HG03103 (cell line): Measurements from ENCODE around the gene VWA8.
"Not testable (repeated sequence)": the region's sequence is repeated elsewhere in the genome, so short reads cannot be mapped to it uniquely, and the experiment has no call there.

Experiments used
- ATAC-seq: cut with Tn5 transposase; IDR thresholded peaks from one replicate; pipeline ENCODE4 v1.9.1; 2021; ENCODE audit warnings: low read depth; ENCODE audit not compliant: unreplicated experiment

Gene VWA8

GRCh38 chr13:41601718-41602445, 359.0 kb downstream of the VWA8 start:
- no peak for ATAC-seq

DNA sequence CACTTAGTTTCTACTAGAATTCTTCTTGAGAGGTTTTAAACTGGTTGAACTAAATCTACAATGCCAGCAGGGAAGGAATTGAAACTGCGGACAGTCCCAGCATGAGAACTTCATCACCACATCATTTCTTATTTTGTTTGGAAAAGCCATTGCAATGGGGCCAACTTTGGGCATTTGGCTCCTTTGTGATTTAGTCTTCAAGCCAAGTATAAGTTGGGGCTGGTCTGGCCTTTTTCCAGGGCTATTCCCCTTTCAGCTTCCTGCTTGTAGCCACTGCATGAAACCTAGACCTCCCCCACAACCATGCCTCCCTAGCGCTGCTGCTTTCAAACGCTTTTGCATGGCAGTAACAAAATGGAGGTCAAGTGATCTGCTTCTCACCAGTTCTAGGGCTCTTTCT, 361.3 kb downstream of the VWA8 start:
- no peak for ATAC-seq

DNA sequence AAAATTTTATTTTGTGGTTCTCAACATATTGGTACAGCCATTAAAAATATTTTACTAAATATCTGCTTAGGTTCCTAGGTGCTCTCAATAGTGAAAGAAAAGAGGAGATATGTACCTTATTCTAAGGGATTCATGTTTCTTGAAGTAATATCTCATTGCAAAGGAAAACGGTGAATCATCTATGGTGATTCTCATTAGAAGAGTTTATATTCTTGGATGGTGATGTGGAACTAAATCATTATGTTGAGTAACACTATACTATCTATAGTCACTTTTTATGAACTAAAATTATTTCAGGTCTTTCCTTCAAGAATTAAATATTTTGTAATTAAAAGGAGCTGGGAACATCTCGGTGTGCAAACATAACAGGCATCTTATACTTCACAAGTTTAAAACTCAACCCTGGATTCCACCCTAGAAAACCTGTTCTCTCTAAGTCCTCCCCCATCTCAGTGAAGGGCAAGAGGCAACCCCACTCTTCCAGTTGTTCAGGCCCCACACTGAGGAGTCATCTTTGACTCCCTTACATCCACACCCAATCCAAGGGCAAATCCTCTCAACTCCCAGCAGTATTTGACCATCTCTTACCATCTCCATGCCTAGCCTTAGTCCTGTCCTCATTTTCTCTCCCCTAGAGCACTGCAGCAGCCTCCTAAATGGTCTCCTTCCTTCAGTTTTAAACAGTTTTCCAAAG, 363.4 kb downstream of the VWA8 start:
- ATAC-seq: no peak

DNA sequence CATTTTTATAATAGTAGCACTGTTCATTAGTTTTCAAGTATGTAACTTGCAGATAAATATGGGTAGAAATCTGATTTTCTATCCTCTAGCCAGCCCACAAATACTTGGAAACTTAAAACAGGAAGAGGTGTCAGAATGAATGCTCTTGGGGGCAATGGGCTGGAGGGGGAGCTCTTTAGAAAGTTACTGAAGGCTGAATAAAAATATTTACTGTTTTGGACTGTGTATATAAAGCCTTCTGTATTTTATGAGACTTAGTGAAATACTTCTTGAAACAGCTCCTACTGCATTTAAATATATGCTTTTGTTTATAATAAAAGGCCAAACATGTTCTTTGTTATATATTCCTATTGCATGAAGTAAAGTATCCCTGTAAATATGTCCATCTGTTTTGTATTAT, 364.7 kb downstream of the VWA8 start:
- ATAC-seq: no peak

DNA sequence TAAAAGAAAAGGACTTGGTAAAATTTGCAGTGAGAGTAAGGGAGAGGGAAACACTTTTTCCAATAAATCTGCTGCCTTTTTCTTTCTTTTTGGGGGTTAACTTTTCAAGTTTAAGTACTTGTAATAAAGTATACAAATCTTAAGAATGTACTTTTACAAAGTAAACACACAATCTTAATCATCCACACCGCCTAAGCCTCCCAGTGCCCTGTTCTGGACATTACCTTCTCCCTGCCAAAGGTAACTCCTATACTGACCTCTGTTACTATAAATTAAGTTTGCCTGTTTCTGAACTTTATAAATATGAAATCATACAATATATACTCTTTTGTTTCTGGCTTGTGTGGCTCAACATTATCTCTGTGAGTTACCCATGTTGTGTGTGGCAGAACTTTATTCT, 365.6 kb downstream of the VWA8 start:
- no peak for ATAC-seq

GRCh38 chr13:41590643-41591042, 370.3 kb downstream of the VWA8 start:
- no peak for ATAC-seq

- ATAC-seq: no peak
These were observed 370.8 kb downstream of the VWA8 start for GRCh38 chr13:41590122-41590521.

DNA sequence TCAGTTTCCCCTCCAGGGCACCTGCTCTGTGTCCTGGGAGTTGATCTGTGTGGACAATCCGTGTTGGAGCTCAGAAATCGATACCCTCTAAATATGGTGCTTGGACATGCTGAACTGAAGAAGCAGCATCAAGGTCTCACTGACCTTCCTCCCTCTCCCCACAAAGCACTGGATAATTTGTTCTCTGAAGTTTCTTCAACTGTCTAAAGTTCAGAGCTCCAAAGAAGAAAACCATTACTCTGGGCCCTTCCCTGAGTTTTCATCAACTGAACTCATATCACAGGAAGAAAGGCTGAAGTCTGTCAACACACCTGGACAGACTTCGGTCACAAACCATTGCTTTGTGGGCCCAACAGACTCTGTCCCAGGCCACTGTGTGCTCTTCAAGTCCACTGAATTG, 371.5 kb downstream of the VWA8 start:
- ATAC-seq: no peak

- ATAC-seq: no peak
These were observed 372.0 kb downstream of the VWA8 start for GRCh38 chr13:41588899-41589298.

- no peak for ATAC-seq
These were observed 372.5 kb downstream of the VWA8 start for GRCh38 chr13:41588448-41588847.

GRCh38 chr13:41587490-41587889, 373.4 kb downstream of the VWA8 start:
- no peak for ATAC-seq

DNA sequence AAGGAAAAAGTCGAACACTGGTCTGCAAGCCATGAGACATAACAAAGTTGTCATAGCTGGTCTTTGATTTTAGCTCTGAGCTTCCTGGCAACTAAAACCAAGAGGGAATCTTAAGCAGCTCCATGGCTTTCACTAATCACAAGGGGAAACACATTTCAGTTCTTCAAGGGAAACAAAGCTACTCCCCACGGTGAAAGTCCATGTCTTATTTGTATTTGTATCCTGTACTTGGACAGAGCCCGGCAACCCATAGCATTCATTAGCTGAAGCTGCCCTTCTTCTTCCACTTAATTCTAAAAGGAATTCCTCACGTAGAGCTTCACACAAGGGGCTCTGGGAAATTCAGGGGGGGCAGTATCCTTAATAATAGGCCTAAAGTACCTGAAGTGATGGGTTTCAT, 374.7 kb downstream of the VWA8 start:
- no peak for ATAC-seq

DNA sequence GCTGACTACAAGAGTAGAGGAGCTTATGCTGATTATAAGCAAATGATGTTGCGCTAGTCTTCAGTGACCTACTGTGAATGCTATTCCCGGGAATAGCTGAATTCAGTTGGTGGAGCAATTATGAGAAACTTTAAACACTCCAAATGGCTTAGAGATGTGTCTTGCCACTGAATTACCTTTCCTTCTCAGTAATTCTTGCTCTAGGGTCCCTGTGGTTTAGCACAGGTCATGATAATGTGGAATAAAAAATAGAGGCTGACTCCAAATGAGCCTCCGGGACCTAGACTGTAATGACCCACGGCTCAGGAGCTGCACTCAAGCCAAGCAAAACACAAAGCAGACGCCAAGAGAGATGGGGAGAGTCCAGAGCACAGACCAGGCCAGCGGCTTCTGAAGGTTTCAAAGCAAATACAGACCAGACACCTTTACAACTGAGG, 378.9 kb downstream of the VWA8 start:
- no peak for ATAC-seq

GRCh38 chr13:41580345-41580744, 380.6 kb downstream of the VWA8 start:
- no peak for ATAC-seq

DNA sequence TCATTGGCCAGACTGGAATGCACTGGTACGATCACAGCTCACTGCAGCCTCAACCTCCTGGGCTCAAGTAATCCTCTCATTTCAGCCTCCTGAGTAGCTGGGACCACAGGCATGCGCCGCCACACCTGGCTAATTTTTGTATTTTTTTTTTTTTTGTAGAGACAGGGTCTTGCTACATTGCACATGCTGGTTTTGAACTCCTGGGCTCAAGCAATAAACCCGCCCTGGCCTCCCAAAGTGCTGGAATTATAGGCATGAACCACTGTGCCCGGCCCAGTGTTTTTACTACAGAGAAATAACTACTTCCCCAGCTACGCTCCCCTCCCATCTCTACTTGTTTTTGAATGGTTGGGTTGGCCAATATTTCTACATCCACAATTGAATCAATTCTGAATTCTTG, 381.0 kb downstream of the VWA8 start:
- no peak for ATAC-seq

GRCh38 chr13:41579168-41579567, 381.7 kb downstream of the VWA8 start:
- ATAC-seq: no peak

DNA sequence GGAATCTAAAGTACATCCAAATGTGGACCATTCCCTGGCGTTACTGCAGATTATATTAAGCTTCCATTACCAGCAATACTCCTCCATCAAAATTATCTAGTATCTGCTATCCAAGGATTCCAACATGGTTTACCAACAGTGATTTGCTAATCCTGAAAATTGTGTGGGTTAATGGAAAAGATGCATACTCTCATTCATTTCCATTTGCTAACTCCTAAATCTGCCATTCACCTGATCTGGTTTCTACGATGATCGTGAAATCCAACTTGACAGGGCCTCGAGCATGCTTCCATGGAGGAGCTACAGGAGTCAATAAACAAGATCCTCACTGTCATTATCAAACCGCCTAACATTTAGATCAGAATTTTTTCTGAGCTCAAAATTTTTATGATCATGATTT, 382.5 kb downstream of the VWA8 start:
- no peak for ATAC-seq

- no peak for ATAC-seq
These were observed 383.5 kb downstream of the VWA8 start for GRCh38 chr13:41577436-41577835.

GRCh38 chr13:41573640-41574039, 387.3 kb downstream of the VWA8 start:
- ATAC-seq: not testable (repeated sequence)

- ATAC-seq: not testable (repeated sequence)
These were observed 389.0 kb downstream of the VWA8 start for GRCh38 chr13:41571817-41572340.

- ATAC-seq: no peak
These were observed 391.9 kb downstream of the VWA8 start for GRCh38 chr13:41568972-41569351.
